22Rv1 (cell line): ENCODE results near the gene ERVW-1.
"Not testable (repeated sequence)": the region's sequence is repeated elsewhere in the genome, so short reads cannot be mapped to it uniquely, and the experiment has no call there.

ENCODE experiments used
- ZFX ChIP-seq: fragments of 450-650 bp; IDR thresholded peaks from 2 replicates; pipeline ENCODE4 v1.6.1; 2017; ENCODE audit warnings: antibody characterized with exemption, borderline replicate concordance
- TF ChIP-seq, protein P1 (sequence below): fragments of 450-650 bp; IDR thresholded peaks from 2 replicates; pipeline ENCODE4 v1.5.1; 2017; ENCODE audit warnings: mild to moderate bottlenecking

- TF ChIP-seq, protein P1, sequence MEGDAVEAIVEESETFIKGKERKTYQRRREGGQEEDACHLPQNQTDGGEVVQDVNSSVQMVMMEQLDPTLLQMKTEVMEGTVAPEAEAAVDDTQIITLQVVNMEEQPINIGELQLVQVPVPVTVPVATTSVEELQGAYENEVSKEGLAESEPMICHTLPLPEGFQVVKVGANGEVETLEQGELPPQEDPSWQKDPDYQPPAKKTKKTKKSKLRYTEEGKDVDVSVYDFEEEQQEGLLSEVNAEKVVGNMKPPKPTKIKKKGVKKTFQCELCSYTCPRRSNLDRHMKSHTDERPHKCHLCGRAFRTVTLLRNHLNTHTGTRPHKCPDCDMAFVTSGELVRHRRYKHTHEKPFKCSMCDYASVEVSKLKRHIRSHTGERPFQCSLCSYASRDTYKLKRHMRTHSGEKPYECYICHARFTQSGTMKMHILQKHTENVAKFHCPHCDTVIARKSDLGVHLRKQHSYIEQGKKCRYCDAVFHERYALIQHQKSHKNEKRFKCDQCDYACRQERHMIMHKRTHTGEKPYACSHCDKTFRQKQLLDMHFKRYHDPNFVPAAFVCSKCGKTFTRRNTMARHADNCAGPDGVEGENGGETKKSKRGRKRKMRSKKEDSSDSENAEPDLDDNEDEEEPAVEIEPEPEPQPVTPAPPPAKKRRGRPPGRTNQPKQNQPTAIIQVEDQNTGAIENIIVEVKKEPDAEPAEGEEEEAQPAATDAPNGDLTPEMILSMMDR = not testable (repeated sequence)
- TF ChIP-seq ZFX = not testable (repeated sequence)
Measured at GRCh38 chr7:92473989-92474388, 3.8 kb downstream of the ERVW-1 start.
